OCI-LY3 (cell line): ENCODE results near the gene THUMPD2.

Experiments
- H2AFZ ChIP-seq: fragments of 200-600, 300-600 bp; shearing (Covaris generic); 2 replicates; pipeline ENCODE4 v1.6.0; 2014; ENCODE audit warnings: antibody characterized with exemption, low read depth, low read length
- H3K27ac ChIP-seq: fragments of 200-600, 300-600 bp; sonication (generic); 2 replicates; pipeline ENCODE4 v1.5.1; 2014; ENCODE audit warnings: mild to moderate bottlenecking, low read length, moderate library complexity, mixed read lengths
- H3K27me3 ChIP-seq: fragments of 200-600, 300-600 bp; sonication (generic); 2 replicates; pipeline ENCODE4 v1.6.1; 2014; ENCODE audit warnings: low read depth, low read length, mixed read lengths
- H3K36me3 ChIP-seq: fragments of 200-600, 300-600 bp; sonication (generic); replicated peaks from 2 replicates; pipeline ENCODE3; 2014; ENCODE audit warnings: low read depth, low read length, mixed read lengths
- H3K4me1 ChIP-seq: fragments of 300-600, 200-600 bp; sonication (generic); 2 replicates; pipeline ENCODE4 v1.6.1; 2014; ENCODE audit warnings: low read length, mixed read lengths
- H3K4me2 ChIP-seq: fragments of 200-600, 300-600 bp; sonication (generic); 2 replicates; pipeline ENCODE4 v1.6.1; 2014; ENCODE audit warnings: low read length, mixed read lengths
- H3K4me3 ChIP-seq: fragments of 300-600, 200-600 bp; sonication (generic); 2 replicates; pipeline ENCODE4 v1.5.1; 2014; ENCODE audit warnings: antibody characterized with exemption, mild to moderate bottlenecking, low read length, moderate library complexity
- H3K79me2 ChIP-seq: fragments of 300-600, 200-600 bp; shearing (Covaris generic); 2 replicates; pipeline ENCODE4 v1.6.1; 2014; ENCODE audit warnings: mild to moderate bottlenecking, low read length, mixed read lengths
- H3K9ac ChIP-seq: fragments of 300-600, 200-600 bp; shearing (Covaris generic); 2 replicates; pipeline ENCODE4 v1.6.0; 2014; ENCODE audit warnings: mild to moderate bottlenecking, low read length, moderate library complexity
- H3K9me3 ChIP-seq: fragments of 200-600, 300-600 bp; shearing (Covaris generic); 2 replicates; pipeline ENCODE4 v1.6.1; 2014; ENCODE audit warnings: low read length, mixed read lengths; ENCODE audit not compliant: insufficient read depth
- H4K20me1 ChIP-seq: fragments of 200-600, 300-600 bp; sonication (generic); 2 replicates; pipeline ENCODE4 v1.6.1; 2016; ENCODE audit warnings: low read length, mixed read lengths; ENCODE audit not compliant: insufficient read depth
- EZH2phosphoT487 ChIP-seq: fragments of 200-600 bp; shearing (Covaris generic); IDR thresholded peaks from 2 replicates; pipeline ENCODE4 v1.6.1; 2018; ENCODE audit warnings: antibody characterized with exemption, mixed run types, low read depth
- TF ChIP-seq, protein P1 (sequence below): fragments of 200-600, 300-600 bp; sonication (generic); IDR thresholded peaks from 2 replicates; pipeline ENCODE4 v1.5.1; 2014; ENCODE audit warnings: antibody characterized with exemption, low read length, low read depth

The THUMPD2 gene

DNA sequence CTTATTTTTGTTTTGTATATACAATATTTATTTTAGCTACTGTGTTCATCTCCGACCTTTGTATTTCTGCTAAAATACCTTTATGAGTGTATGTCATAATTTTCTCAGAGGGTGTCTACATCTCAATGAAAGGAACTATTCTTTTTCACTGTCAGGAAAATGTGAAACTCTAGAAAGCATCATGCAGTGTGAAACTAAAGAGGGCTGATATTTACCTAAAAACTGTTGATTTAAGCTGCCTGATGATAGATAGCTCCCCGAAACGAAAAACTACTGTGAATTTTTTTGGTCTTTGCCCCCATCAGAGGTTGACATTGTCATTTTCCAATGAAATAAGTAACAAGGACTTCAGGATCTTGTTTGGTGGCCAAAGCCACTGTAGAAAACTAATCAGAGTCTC is 74.5 kb downstream of the THUMPD2 start:
- H3K9ac ChIP-seq, result no peak overlapping the region
- H3K27me3 ChIP-seq, result peaks cover 12% of the 10 kb centered on the region; the same call in 1 of the 2 replicates
- no peaks in the 10 kb centered on the region for H4K20me1 ChIP-seq
- TF ChIP-seq, protein P1, sequence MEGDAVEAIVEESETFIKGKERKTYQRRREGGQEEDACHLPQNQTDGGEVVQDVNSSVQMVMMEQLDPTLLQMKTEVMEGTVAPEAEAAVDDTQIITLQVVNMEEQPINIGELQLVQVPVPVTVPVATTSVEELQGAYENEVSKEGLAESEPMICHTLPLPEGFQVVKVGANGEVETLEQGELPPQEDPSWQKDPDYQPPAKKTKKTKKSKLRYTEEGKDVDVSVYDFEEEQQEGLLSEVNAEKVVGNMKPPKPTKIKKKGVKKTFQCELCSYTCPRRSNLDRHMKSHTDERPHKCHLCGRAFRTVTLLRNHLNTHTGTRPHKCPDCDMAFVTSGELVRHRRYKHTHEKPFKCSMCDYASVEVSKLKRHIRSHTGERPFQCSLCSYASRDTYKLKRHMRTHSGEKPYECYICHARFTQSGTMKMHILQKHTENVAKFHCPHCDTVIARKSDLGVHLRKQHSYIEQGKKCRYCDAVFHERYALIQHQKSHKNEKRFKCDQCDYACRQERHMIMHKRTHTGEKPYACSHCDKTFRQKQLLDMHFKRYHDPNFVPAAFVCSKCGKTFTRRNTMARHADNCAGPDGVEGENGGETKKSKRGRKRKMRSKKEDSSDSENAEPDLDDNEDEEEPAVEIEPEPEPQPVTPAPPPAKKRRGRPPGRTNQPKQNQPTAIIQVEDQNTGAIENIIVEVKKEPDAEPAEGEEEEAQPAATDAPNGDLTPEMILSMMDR, result no peak
- no peak for TF ChIP-seq EZH2phosphoT487
- peaks cover 10% of the 10 kb centered on the region; the same call in 1 of the 2 replicates for H3K9me3 ChIP-seq
- no peak overlapping the region for H3K27ac ChIP-seq
- H3K4me2 ChIP-seq, result no peak overlapping the region
- H3K36me3 ChIP-seq, result no peaks in the 10 kb centered on the region
- H3K79me2 ChIP-seq, result no peaks in the 10 kb centered on the region
- no peak overlapping the region for H2AFZ ChIP-seq
- no peak overlapping the region for H3K4me3 ChIP-seq
- no peaks in the 10 kb centered on the region for H3K4me1 ChIP-seq

DNA sequence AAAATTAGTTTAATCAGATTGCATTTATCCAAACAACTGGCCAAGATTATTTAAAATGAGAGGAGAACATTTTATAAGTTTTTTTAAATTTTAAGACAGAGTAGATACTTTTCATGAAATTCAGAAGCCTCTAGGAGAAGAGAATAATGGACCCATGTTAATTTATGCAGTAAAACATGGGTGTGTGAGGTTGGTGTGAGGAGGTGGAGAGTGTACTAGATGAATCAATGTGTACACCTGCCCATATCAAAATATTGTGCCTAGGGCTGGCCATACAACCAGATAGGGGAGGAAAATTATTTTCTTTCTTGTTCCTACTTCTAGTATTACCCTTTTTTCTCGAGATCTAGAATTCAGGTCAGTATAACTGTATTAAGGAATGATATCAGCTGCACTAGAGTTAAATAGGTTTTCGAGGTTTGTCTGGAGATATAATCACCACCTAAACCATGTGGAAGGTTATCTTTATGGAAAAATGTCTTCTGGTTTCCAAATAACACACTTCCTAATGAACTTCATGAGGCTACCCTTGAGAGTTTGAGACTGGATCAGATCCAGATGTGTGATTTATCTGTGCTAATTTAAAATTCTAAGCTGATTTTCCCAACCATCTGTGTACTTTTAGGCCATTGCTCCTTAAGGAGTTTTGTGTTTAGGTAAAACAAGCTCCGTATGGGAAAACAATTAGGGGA is 75.7 kb downstream of the THUMPD2 start:
- no peak overlapping the region for H2AFZ ChIP-seq
- TF ChIP-seq, protein P1, result no peak
- no peak for TF ChIP-seq EZH2phosphoT487
- H4K20me1 ChIP-seq, result no peaks in the 10 kb centered on the region
- no peaks in the 10 kb centered on the region for H3K36me3 ChIP-seq
- no peak overlapping the region for H3K4me2 ChIP-seq
- H3K27ac ChIP-seq, result no peak overlapping the region
- H3K4me1 ChIP-seq, result no peaks in the 10 kb centered on the region
- H3K9ac ChIP-seq, result no peak overlapping the region
- H3K4me3 ChIP-seq, result no peak overlapping the region
- H3K9me3 ChIP-seq, result peaks cover 10% of the 10 kb centered on the region; the same call in 1 of the 2 replicates
- peaks cover 12% of the 10 kb centered on the region; the same call in 1 of the 2 replicates for H3K27me3 ChIP-seq
- no peaks in the 10 kb centered on the region for H3K79me2 ChIP-seq

DNA sequence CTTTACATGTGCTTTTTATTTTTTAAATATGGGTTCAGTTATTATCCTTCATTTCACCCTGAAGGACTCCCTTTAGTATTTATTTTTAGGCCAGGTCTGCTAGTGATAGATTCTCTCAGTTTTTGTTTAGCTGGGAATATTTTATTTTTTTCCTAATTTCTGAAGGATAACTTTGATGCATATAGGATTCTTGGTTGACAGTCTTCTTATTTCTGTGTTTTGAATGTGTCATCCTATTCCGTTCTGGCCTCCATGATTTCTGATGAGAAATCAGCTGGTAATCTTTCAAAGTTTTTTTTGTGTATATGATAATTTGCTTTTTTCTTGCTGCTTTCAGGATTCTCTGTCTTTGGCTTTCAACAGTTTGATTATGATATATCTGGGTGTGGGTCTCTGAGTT is 77.9 kb downstream of the THUMPD2 start:
- Histone ChIP-seq H3K4me2 (no peak overlapping the region), H3K27me3 (peaks cover 17% of the 10 kb centered on the region; the same call in 1 of the 2 replicates), H3K9ac (no peak overlapping the region), H3K36me3 (no peaks in the 10 kb centered on the region), H3K9me3 (peaks cover 10% of the 10 kb centered on the region; the same call in 1 of the 2 replicates), H3K4me1 (no peaks in the 10 kb centered on the region), H3K27ac (no peak overlapping the region), H2AFZ (no peak overlapping the region), H4K20me1 (no peaks in the 10 kb centered on the region), H3K79me2 (no peaks in the 10 kb centered on the region), H3K4me3 (no peak overlapping the region)
- TF ChIP-seq, protein P1, result no peak
- TF ChIP-seq EZH2phosphoT487, result no peak

DNA sequence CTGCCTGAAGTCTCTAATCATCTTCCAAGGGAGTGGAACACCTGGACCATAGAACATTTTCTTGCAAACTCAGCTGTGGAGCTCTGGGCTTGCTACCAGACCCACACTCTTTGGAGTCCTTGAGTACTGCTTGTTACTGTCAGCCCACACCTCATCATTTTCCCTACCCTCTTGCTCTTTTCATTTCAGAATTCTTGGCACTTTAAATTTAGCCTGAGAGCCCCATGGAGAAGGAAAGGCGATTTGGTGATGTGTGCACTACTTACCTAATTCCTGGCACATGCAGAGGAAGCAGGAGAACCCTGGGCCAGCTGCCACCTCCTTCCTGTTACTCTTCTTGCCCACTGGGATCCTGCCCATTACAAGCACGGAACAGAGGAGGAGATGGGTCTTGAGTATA is 81.6 kb downstream of the THUMPD2 start:
- no peaks in the 10 kb centered on the region for H4K20me1 ChIP-seq
- no peak overlapping the region for H2AFZ ChIP-seq
- peaks cover 10% of the 10 kb centered on the region; the same call in 1 of the 2 replicates for H3K9me3 ChIP-seq
- no peaks in the 10 kb centered on the region for H3K36me3 ChIP-seq
- H3K4me1 ChIP-seq, result no peaks in the 10 kb centered on the region
- H3K27me3 ChIP-seq, result peaks cover 17% of the 10 kb centered on the region; the same call in 1 of the 2 replicates
- H3K27ac ChIP-seq, result no peak overlapping the region
- H3K4me3 ChIP-seq, result no peak overlapping the region
- H3K9ac ChIP-seq, result no peak overlapping the region
- H3K4me2 ChIP-seq, result no peak overlapping the region
- no peaks in the 10 kb centered on the region for H3K79me2 ChIP-seq
- TF ChIP-seq, protein P1, result no peak
- no peak for TF ChIP-seq EZH2phosphoT487
